KOPT-K1 (cell line): Measurements from ENCODE around the gene EPHX1.

Experiments used
- H3K27ac ChIP-seq: fragments of 200-600 bp; sonication (generic); 2 replicates; pipeline ENCODE4 v1.5.1; 2016; ENCODE audit warnings: antibody characterized with exemption, mild to moderate bottlenecking, low read depth, low read length; ENCODE audit not compliant: poor library complexity, severe bottlenecking
- H3K36me3 ChIP-seq: fragments of 200-600 bp; sonication (generic); 2 replicates; pipeline ENCODE4 v1.5.1; 2017; ENCODE audit warnings: antibody characterized with exemption, mild to moderate bottlenecking, low read length, moderate library complexity; ENCODE audit not compliant: insufficient read depth
- H3K9me3 ChIP-seq: fragments of 200-600 bp; sonication (generic); 2 replicates; pipeline ENCODE4 v1.5.1; 2017; ENCODE audit warnings: antibody characterized with exemption, low read length, mild to moderate bottlenecking; ENCODE audit not compliant: insufficient read depth, poor library complexity, severe bottlenecking

EPHX1 gene

GRCh38 chr1:225892307-225892706, 82.4 kb downstream of the EPHX1 start:
- Histone ChIP-seq H3K36me3 (no peaks in the 10 kb centered on the region), H3K27ac (no peak overlapping the region), H3K9me3 (no peaks in the 10 kb centered on the region)
